GM13977 (cell line): Measurements from ENCODE around the gene CBS.

Experiments
- DNase-seq: peaks from one replicate; pipeline ENCODE4 v3.0.0; 2012; ENCODE audit warnings: low spot score
- in situ Hi-C: fragments of 300-500 bp; cut with MboI; formaldehyde crosslinking; loops from one replicate; pipeline ENCODE4 v1.12.0; 2022; ENCODE audit warnings: low sequenced_read_pairs, low pct_unique_long_range_greater_than_20kb, mixed read lengths, inconsistent platforms; ENCODE audit not compliant: unreplicated experiment
- TF ChIP-seq, protein P1 (sequence below): IDR thresholded peaks from 2 replicates; pipeline ENCODE4 v1.5.1; 2012; ENCODE audit warnings: mild to moderate bottlenecking, control low read depth; ENCODE audit not compliant: insufficient read depth; ENCODE audit errors: extremely low read depth, missing control alignments

The CBS gene

DNA sequence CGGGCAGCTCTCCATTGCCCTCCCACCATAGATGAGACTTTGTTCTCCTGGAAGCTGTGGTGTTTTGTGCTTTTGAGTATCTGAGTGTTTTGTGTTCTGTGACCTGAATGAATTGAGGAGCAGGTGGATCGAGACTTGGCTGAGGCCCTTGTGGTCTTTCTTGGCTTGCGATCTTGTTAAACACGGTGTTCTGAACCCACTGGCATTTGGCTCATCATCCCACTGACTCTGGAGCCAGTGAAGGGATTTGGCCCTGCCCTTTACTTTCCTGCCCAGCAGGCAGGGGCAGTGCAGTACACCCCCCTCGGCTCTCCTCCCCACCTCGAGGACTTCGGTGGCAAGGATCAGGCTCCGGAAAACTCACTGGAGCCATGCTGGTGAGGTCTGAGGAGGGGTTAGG is 70.7 kb downstream of the CBS start:
- in situ Hi-C loops, result no loop called here
- no peak for DNase-seq
- TF ChIP-seq, protein P1, sequence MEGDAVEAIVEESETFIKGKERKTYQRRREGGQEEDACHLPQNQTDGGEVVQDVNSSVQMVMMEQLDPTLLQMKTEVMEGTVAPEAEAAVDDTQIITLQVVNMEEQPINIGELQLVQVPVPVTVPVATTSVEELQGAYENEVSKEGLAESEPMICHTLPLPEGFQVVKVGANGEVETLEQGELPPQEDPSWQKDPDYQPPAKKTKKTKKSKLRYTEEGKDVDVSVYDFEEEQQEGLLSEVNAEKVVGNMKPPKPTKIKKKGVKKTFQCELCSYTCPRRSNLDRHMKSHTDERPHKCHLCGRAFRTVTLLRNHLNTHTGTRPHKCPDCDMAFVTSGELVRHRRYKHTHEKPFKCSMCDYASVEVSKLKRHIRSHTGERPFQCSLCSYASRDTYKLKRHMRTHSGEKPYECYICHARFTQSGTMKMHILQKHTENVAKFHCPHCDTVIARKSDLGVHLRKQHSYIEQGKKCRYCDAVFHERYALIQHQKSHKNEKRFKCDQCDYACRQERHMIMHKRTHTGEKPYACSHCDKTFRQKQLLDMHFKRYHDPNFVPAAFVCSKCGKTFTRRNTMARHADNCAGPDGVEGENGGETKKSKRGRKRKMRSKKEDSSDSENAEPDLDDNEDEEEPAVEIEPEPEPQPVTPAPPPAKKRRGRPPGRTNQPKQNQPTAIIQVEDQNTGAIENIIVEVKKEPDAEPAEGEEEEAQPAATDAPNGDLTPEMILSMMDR, result no peak
